ENCODE measurements around the gene PRDM11. TPM values are rescaled to one million over a fixed set of nuclear protein-coding genes. Genes with fewer than 3 reads are reported as not detected.

PRDM11 gene
- total and polyA plus RNA-seq, 2 of the 4 experiments (the other 2 are of a cell fraction) = 2.2 to 2.7 TPM

DNA sequence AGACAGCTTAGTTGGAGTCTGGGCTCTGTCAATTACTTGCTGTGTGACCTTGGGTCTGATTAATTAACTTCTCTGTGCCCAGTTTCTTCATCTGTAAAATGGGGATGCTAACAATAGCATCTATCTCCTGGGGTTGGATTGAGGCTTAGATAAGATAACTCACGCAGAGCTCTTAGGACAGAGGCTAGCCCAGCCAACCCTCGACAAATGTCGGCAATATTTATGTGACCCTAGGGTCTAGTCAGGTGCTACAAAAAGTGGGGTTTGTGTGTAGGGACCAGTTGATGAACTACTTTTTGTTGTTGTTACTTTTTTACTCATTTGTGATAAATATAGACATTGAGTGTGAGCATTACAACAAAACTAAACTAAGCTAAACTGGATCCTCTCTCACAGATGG is 117.3 kb downstream of the PRDM11 start:
- TF ChIP-seq CHD1 (IDR thresholded peaks at IDR 0.05; ENCODE audit: low read depth, low read length) = no peak
- no peak for TF ChIP-seq BHLHE40 (IDR thresholded peaks at IDR 0.05; ENCODE audit: low read depth, low read length)
- TF ChIP-seq, protein P1, sequence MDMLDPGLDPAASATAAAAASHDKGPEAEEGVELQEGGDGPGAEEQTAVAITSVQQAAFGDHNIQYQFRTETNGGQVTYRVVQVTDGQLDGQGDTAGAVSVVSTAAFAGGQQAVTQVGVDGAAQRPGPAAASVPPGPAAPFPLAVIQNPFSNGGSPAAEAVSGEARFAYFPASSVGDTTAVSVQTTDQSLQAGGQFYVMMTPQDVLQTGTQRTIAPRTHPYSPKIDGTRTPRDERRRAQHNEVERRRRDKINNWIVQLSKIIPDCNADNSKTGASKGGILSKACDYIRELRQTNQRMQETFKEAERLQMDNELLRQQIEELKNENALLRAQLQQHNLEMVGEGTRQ (IDR thresholded peaks at IDR 0.05; ENCODE audit: low read depth, low read length) = no peak
- no peak for TF ChIP-seq NFE2L2 (IDR thresholded peaks at IDR 0.05; ENCODE audit: low read depth, low read length)
- no peak for TF ChIP-seq MAFK (IDR thresholded peaks at IDR 0.05; ENCODE audit: low read depth, low read length)
- TF ChIP-seq FOS (IDR thresholded peaks at IDR 0.05; ENCODE audit: low read depth, low read length) = no peak
- no peak for TF ChIP-seq MAZ (IDR thresholded peaks at IDR 0.05; ENCODE audit: borderline replicate concordance, low read depth, low read length)
- TF ChIP-seq POLR2A (IDR thresholded peaks at IDR 0.05; ENCODE audit: low read depth, low read length) = no peak
- no peak for TF ChIP-seq RCOR1 (IDR thresholded peaks at IDR 0.05; ENCODE audit: insufficient replicate concordance, low read length)
- TF ChIP-seq, protein P2, sequence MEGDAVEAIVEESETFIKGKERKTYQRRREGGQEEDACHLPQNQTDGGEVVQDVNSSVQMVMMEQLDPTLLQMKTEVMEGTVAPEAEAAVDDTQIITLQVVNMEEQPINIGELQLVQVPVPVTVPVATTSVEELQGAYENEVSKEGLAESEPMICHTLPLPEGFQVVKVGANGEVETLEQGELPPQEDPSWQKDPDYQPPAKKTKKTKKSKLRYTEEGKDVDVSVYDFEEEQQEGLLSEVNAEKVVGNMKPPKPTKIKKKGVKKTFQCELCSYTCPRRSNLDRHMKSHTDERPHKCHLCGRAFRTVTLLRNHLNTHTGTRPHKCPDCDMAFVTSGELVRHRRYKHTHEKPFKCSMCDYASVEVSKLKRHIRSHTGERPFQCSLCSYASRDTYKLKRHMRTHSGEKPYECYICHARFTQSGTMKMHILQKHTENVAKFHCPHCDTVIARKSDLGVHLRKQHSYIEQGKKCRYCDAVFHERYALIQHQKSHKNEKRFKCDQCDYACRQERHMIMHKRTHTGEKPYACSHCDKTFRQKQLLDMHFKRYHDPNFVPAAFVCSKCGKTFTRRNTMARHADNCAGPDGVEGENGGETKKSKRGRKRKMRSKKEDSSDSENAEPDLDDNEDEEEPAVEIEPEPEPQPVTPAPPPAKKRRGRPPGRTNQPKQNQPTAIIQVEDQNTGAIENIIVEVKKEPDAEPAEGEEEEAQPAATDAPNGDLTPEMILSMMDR (conservative IDR thresholded peaks at IDR 0.05; ENCODE audit: low read depth, low read length) = no peak
- TF ChIP-seq CEBPB (IDR thresholded peaks at IDR 0.05; ENCODE audit: low read depth, low read length) = no peak
- TF ChIP-seq SMC3 (IDR thresholded peaks at IDR 0.05; ENCODE audit: low read depth, low read length) = no peak
- Histone ChIP-seq H3K4me1 (ENCODE audit: control insufficient read depth, insufficient read depth, low read length) (0 out of 2 replicates have a peak, but pooled peaks cover 1% of the 10 kb centered on the region), H4K20me1 (ENCODE audit: insufficient read depth, low read length) (no peaks in the 10 kb centered on the region), H3K9ac (ENCODE audit: low read depth, low read length) (no peak overlapping the region), H3K18ac (ENCODE audit: low read depth, low read length) (no peak overlapping the region), H3K4ac (ENCODE audit: low read depth, low read length) (no peak overlapping the region), H2AK5ac (ENCODE audit: low read depth, low read length) (no peak overlapping the region), H4K5ac (ENCODE audit: low read depth, low read length) (no peak overlapping the region), H2AK9ac (replicated peaks; ENCODE audit: low read depth, low read length, poor library complexity) (no peak overlapping the region), H2BK5ac (ENCODE audit: low read depth, low read length, poor library complexity, severe bottlenecking) (no peak overlapping the region), H3K9me3 (ENCODE audit: control insufficient read depth, insufficient read depth, low read length) (no peaks in the 10 kb centered on the region; the same call in 1 of the 2 replicates), H4K91ac (ENCODE audit: insufficient read depth, low read depth, low read length) (no peak overlapping the region), H3K27me3 (ENCODE audit: control insufficient read depth, insufficient read depth, low read length) (peaks cover 9% of the 10 kb centered on the region), H3K9me1 (ENCODE audit: insufficient read depth, low read length) (no peaks in the 10 kb centered on the region), H3K4me3 (ENCODE audit: insufficient read depth, low read depth, low read length) (no peak overlapping the region), H3K36me3 (ENCODE audit: control insufficient read depth, insufficient read depth, low read length) (no peaks in the 10 kb centered on the region), H3K4me2 (ENCODE audit: low read depth, low read length) (no peak overlapping the region), H3K14ac (replicated peaks; ENCODE audit: low read depth, low read length) (no peak overlapping the region), H3K79me1 (ENCODE audit: low read depth in 1 of 2, low read length in 2 of 2) (no peaks in the 10 kb centered on the region), H2BK20ac (ENCODE audit: low read depth, low read length) (no peak overlapping the region), H2AFZ (replicated peaks; ENCODE audit: low read length, poor library complexity) (no peak overlapping the region), H4K8ac (ENCODE audit: low read depth in 2 of 2, low read length in 2 of 2) (no peak overlapping the region), H2BK120ac (ENCODE audit: low read depth, low read length) (no peak overlapping the region), H3K56ac (ENCODE audit: extremely low read depth, insufficient read depth, low read length) (no peak overlapping the region), H3K27ac (ENCODE audit: insufficient read depth, low read length) (no peak overlapping the region), H3K23ac (ENCODE audit: low read depth, low read length) (no peak overlapping the region), H2BK15ac (ENCODE audit: low read depth, low read length) (no peak overlapping the region)
- dilution Hi-C loops (cut with HindIII; ENCODE audit: low sequenced_read_pairs, unreplicated experiment) = no loop called here
- POLR2A ChIA-PET (ENCODE audit: unreplicated experiment) = no interaction called here
- in situ Hi-C loops (cut with MboI; ENCODE audit: low sequenced_read_pairs) = no loop called here
- no peak for DNase-seq
- no TSS peak for BruUV-seq (replicated peaks)
- intact Hi-C loops (cut with micrococcal nuclease) = no loop called here
- WGBS, 2 experiments (ENCODE audit: extremely low coverage in 2 of 2, insufficient read length in 1 of 2) = 93% methylated on average over 3 of the region's 3 CpGs; no CpG with 5 or more reads in 1 of the 2 experiments
- CTCF ChIA-PET = no interaction called here
- ATAC-seq (ENCODE audit: low read depth) = no peak
